Astrocyte (in vitro differentiated cells and primary cell): ENCODE measurements around the gene TAF1B.

ENCODE experiments used
- CTCF ChIP-seq: IDR thresholded peaks from 2 replicates; pipeline ENCODE4 v1.5.1; 2011; ENCODE audit warnings: low read depth, mild to moderate bottlenecking, inconsistent platforms, low read length, moderate library complexity; ENCODE audit not compliant: insufficient read depth
- EZH2 ChIP-seq: IDR thresholded peaks from 2 replicates; pipeline ENCODE4 v1.6.1; 2012; ENCODE audit warnings: mild to moderate bottlenecking, low read length, inconsistent platforms; ENCODE audit not compliant: insufficient read depth

GRCh38 chr2:9979977-9980376, 136.7 kb downstream of the TAF1B start:
- TF ChIP-seq CTCF, result no peak
- TF ChIP-seq EZH2, result no peak
